CD4-positive, alpha-beta T cell treated with Interleukin-1 beta for 1 hour (primary cell): ENCODE data around the gene PHLDB2.

Experiments used
- DNase-seq, 2 donors: peaks; one replicate each; pipeline ENCODE4 v3.0.0-alpha.2; 2020 to 2022

PHLDB2 gene

DNA sequence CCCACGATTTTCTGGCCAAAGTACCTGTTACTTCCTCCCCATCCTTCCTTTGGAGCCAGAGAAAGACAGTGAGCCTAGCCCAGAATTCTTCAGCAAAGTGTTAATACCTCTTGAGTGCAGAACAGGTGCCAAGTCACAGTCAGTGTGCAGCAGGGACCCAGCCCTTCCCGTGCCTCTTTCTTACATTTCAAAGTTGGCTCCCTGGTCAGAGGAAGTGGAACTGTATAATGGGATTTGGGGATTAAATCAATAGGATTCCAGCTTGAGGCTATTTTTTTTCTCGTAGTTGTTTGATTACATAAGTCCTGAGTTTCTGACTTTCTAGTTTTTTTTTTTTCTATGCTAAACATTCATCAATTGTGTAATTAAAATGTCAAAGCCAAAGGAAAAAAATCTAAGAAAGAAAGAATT, 67.2 kb downstream of the PHLDB2 start:
- DNase-seq: no peak

DNA sequence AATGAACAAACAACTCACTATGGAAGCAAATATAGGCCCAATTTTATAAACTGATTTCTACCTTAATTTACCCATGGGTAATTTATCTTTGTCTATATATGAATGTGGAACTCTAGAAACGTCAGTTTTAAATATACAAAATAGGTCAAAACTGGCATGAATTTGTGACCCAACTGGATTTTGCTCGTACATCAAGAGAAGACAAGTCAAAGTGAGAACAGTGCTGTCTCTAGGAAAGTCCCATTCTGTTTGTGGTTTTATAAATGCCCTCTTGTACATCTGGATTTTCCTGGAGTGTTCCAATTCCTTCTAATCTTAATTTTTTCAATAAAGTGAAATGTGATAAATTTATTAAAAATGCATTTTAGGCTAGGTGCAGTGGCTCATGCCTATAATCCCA, 69.5 kb downstream of the PHLDB2 start:
- DNase-seq: no peak

DNA sequence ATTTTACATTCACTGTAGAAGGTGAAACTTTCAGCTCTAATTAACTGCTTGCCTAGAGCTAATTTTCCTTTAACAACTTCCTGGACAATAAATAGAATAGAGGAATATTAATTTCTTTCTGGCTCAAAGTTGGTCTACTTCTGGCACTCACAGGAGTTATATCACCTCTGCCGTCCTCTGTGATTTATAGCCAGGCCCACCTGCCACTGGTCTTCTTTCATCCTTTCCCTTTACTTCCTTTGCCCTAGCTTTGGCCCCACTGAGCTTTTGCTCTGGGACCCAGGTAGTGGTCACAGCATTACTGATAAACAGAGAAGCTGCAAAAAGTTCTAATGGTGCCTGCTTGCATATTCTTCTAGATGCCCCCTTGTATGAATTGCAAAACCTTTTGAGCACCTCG, 70.4 kb downstream of the PHLDB2 start:
- DNase-seq: no peak

DNA sequence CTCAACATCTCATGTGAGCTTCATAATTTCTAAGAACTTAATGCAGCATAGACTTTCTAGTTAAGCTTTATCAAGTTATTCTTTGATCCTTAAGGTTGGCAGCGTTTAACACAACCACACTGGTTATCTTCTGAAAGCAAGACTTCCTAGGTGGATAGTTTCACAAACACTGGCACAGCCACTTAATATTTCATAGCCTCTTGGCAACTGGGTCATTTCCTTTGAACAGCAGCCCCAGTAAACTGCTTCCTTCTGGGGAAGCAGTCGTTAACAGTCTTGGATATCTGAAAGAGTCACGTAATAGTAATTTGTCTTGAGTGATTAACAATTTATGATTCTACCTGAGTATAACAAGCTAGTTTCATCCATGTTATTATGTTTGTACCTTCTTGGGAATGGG, 73.9 kb downstream of the PHLDB2 start:
- DNase-seq: no peak

DNA sequence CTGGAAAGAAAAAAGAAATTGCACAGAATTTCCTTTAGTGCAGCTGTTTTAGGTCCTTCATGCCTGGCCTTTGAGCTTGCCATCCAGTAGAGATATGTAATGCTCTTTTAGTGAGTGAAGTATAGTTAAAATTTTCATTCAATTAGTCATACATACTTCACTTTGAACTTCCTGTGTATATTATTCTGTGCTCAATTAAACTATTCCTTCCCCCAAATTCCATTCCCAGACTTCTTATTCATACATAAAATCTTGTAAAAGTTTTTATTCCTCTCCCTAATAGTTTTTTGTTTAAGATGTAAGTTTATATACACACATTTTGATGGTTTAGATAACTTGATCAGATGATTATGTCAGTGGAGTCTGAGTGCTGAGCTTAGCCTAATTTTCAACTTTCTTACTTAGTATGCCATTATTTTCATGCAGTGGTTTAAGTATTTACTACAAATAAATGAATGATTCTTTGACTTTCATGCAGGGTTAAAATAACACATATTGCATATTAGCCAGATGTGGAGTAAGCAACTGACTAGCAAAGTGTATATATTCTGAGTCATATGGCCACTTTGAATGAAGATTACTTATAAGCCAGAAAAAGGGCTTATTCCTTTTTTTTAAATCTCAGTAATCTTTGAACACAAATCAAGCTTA, 77.3 kb downstream of the PHLDB2 start:
- no peak for DNase-seq

DNA sequence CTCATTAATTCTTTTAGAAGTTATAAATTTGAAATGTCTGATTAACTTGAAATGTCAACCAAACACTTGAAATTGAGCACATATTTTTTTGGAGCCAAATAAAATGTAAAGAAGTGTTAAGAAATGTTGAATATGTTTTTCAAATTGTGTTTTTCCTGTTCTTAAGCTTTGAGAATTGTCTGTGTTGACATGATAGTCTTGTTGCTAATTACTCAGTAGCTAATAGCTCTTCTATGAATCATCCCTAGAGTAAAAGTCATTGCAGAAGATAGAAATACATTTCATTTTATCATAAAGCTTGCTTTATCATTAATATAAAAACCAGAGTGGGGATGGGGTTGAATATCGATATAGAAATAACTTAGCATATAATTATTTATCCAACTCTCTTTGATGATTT, 77.9 kb downstream of the PHLDB2 start:
- DNase-seq: no peak

DNA sequence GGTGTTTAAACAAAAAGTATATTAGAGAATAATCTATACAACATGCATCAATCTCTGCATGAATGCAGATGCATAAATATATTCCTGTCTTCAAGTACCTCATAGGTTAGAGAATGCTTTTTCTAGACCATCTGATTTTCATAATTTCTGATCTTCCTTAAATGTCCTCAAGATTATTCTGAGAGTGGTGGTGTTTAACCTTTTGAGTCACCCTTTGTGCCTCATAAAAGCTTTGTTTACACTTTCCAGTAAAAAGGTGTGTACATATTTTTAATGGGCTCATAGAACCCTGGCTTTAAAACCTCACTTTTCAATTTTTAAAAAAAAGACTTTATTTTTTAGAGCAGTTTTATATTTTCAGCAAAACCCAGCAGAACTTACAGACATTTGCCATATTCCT, 78.8 kb downstream of the PHLDB2 start:
- DNase-seq: no peak

DNA sequence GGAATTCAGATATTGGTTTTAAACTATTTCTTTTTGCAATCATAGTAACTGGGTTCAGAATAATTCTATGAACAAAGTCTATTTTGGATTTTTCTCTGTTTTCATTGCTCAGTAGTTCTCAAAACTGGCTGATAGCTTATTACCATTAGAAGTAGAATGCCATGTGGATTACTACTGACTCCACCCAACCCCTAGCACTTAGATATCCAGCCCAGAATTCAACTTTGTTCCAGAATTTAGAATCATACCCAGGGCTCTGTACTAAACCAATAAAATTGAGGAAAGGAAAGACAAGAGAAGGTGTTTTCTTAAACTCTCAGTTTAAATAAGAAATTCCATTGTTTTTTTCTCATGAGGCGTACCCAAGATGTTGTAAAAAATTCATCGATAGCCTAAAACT, 80.8 kb downstream of the PHLDB2 start:
- no peak for DNase-seq

DNA sequence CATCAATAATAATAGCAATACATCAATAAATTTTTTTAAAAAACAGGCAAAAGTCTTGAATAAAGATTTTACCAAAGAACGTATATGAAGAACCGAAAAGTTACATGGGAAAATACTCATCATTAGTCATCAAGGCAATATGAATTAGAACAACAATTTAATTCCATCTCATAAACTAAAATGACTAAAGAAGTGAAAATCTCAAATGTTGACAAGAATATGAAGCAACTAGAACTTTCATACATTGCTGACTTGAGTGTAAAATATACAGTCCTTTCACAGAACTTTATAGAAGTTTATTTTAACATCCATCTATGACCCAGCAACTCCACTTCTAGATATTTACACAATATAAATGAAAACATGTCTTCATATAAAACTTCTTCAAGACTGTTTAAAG, 84.5 kb downstream of the PHLDB2 start:
- no peak for DNase-seq

DNA sequence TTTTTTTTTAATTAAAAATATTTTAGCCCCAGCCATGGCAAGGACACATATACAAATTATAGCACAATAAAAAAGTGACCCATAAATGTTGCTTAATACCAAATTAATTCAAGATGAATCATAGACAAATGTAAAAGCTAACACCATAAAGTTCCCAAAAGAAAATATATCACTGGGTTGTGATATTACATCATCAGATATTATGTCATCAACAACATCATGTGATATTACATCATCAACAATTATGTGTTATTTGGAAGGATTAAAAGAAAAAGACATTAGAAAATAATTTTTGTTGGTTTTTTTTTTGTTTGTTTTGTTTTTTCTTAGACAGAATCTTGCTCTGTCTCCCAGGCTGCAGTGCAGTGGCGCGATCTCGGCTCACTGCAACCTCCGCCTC, 85.3 kb downstream of the PHLDB2 start:
- no peak for DNase-seq

DNA sequence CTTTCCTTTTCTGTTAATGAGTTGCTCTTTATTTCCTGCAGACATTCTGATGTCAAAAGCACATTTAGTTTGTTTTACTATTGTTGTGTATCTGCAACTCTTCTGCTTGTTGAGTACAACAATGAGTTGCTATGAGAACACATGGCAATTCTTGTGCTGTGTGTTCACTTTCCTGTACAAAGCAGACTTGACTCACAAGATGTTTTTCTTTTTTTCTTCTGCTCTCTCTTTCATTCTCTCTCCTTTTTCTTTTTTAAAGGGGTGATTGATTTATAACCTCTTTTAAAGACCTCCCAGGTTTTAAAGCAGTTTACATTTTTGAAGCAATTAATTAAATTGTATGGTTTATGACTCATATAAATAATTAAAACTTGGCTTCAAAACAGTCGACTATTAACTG, 88.2 kb downstream of the PHLDB2 start:
- no peak for DNase-seq

DNA sequence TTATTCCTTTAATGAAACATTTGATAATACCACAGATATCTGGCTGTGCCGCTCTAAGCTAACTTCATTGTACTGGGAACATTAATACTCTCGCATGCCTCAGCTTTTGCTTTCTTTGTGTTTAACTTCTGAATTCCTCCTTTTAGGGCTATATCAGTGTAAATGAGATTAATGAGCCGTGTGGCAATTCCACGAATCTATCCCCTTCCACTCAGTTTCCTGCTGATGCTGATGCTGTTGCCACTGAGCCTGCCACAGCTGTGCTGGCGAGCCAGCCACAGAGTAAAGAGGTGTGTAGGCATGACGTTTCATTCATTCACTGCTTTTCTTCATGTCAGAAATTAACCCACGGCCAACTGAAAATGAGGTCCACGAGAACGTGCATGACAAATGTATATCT, 89.7 kb downstream of the PHLDB2 start:
- DNase-seq: no peak

DNA sequence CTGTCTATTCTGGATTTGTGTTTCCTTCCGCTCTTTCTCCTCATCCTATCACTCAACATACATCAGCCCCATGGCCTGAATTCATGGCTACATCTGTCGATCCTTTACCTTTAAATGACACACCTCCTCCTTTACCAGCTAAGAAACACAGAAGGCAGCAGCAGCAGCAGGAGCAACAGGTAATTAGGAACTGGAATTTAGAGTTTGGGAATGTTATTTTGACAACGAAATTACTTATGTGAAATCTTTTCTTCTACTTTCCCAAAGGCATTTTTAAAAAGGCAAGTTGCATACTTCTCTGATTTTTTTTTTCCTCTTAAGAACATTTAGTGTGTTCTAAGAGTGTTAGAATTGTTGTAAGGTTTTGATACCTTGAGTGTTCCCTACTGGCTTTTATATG, 90.6 kb downstream of the PHLDB2 start:
- no peak for DNase-seq

DNA sequence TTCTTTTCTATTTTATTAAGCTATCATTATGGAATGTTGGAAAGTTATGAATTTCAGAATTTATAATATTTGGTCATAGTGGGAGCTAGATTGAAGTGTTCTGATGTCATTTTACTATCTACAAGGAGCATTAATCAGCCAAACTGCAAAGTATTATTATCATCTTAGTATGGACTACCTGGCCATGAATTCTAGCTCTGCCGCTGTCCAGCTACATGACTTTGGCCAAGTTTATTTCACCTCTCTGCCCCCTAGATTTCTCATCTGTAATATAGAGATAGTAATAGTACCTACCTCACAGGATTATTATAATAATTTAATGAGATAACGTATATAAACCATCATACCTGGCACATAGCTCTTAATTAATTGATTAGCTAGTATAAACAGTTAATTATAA, 92.0 kb downstream of the PHLDB2 start:
- DNase-seq: no peak

DNA sequence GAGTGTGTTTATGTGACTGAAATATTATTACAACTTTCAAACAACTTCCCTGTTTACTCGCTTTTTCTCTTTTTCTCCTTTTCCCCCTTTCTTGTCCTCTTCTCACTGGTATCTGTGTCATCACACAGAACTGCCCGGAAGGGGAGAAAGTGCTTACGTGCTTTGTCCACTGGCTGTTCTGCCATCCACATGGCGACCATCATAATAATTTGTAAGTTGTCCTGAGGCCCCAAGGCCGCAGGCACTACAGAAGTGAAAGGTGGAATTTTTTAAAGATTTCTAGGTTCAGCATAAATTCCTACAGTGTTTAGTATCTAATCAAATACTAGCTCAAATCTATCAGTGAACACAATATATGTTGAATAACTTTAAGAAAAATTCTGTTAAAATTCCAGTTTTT, 93.0 kb downstream of the PHLDB2 start:
- no peak for DNase-seq

DNA sequence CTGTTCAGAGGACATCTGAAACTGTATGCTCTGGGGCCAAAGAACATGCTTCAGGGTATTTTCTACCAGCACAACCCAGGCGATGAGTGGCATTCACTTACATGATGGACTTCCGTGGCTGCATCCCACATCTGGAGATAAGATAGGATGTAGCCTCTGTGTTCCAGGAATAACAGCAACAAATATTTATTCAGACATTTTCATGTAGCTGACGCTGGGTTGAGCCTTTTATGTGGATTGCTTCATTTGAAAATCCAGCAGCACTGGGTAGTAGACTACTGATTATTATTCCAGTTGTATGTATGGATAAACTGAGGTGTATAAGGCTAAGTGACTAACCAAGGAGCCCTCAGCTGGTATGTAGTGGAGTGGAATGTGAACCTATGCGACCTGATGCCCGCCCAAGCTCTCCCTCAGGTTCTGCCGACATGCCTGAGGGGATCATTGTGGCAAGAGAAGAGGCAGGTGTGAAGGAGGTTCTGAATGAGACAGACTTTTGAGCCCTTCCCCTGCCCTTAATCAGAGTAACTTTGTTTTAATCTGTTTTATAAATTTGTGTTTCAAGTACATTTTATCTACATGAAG, 93.9 kb downstream of the PHLDB2 start:
- DNase-seq: no peak

DNA sequence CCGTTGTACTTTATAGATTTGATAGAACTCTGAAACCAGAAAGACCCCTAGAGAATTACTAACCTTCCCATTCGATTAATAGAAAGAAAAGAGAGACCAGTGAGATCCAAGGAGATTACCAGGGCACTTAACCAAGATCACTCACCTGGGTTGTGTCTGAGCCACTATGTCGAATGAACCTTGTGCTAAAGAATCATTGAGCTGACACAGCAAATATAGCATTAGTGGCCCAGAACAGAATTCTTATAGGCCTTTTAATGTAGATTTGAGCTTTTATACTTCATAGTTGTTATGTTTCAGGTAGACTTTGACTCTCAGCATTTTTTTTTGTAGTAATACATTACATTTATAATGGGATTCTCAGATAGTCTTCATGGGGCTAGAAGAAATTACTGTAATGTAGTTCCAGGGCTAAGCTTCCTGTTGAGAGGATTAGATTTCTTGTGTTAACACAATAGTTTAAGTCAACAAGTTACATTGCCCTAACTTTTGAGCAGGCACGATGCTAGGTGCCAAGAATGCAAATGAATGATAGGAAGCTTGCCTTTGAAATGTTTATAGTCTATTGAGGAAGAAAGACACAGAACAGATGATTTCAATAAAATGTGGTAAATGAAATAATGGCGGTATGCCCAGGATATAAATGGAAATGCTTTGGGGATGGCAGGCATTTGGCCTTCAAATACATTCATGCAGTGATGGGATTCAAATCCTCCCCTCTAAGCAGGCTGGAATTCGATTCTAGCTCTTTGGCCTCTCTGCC, 95.3 kb downstream of the PHLDB2 start:
- DNase-seq: no peak

DNA sequence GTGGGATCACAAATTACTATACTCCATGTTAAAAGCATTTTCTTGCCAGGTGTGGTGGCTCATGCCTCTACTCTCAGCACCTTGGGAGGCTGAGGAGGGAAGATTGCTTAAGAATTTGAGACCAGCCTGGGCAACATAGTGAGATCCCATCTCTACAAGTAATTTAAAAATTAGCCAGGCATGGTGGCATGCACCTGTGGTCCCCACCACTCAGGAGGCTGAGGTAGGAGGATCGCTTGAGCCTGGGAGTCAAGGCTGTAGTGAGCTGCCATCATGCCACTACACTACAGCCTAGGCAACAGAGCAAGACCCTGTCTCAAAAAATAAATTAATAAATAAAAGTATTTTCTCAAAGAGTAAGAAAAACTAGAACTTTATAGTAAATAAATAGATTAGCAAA, 96.8 kb downstream of the PHLDB2 start:
- no peak for DNase-seq

DNA sequence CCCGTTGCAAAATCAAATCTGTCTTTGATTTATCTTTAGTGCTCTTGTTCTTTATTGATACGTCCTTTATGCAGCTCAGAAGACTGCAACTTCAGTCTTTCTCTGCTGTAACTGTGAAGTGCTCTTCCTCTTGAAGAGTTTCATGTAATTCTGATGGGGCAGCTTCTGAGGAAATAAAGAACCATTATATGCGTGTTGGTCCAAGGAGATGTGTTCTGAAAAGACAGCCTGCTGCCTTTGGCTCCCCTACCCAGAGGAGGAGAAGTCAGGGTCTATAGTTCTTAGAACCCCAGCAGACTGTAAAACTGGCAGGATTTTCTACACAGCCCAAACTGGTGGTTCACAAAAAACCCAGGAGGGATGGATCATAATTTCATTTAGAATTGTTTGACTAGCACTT, 97.4 kb downstream of the PHLDB2 start:
- DNase-seq: no peak

DNA sequence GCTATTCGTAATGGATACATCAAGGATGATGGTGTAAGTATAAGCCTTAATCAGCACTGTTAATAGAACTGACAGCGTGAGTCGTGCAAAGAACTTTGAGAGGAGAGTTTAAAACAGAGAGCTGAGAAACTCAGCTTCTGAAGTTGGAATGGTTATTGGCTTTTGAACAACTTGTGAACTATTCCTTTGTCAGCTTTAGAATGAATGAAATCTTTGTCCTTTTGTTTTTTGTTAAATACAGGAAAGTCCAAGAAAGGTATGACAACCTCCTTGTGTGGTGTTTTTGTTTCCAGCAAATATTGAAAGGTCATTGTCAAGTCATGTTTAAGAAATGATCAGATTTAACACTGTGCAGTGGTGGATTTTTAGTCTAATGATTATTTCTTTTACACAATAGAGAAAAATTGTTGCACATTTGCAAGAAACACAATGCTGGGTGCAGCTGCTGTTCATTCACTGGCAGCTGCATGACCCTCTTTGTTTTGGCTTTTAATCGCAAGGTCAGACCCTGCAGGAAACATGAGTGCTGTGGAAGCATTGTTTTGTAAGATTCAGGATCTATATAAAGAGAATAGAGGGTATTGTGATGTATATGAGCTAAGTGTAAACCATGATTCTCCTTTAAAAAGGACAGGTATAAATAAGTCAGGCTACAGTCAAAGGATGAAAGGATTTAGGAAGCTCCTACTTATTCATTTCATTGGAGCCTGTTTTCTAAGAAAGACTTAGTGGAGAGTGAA, 98.1 kb downstream of the PHLDB2 start:
- DNase-seq: no peak

DNA sequence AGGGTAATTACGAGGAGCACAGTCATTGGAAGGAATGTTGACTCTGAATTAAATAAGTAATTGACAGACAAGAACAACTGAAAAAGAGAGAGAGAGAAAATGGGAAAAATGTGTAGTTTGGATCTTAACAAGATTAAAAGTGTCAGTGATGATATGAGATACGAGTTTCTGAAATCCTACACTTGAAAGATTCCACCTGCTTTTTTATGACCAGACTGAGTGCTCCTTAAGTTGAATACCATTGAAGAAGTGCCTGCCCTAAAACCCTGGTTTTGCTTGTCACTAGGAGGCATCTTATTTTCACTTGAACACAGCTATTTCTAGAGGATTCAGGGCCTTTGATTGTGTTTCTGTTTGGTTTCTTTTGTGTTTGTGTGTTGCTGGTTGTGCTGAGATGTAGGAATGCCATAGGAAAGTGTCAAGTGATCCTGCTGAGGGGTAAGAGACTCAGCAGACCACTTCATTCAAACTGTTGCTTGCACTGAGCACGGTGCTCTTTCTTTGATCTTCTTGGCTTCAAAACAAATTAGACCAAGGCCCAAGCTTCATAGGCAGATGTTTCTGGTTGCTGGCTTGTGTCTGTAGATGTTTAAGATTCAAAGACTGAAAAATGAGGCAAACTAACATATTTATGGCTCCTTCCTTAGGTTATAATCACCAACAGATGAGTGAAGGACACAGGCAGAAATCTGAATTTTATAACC, 102.5 kb downstream of the PHLDB2 start:
- DNase-seq: no peak

DNA sequence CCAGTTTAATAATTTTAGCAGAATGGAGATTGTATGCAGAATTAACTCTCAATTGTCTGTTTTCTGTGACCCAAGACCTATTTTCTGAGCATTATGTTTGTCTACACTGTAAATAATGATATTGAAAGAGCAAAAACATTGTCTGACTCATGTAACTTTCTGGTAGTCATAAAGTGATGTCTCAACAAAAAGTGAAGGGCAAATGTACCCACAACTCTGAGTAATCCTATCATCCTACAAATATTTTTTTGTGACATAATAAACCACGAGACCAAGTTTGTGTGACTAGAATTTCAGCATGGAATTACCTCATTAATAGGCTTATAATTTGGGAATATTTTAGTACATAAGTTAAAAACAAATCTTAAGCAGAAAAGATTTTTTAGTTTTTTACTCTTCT, 104.4 kb downstream of the PHLDB2 start:
- no peak for DNase-seq

DNA sequence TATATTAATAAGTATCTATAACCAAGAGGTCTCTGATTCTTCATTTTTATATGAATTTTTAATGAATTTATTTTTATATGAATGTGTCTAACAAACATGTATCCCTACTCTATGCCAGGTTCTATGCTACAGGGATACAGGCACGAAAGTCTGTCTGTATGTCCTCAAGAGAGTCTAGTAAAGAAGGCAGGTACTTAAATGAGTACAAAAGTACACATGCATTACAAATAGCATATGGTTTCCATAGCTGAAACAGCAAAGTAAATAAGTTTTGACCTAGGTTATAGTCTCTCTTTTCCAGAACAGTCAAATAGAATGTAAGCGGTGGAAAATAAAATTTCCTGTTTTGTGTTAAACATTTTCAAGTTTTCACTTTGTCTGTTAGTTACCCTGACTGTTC, 106.4 kb downstream of the PHLDB2 start:
- DNase-seq: no peak
